Measurements from ENCODE around the gene MAPK10. TPM values are rescaled to one million over a fixed set of nuclear protein-coding genes. Genes with fewer than 3 reads are reported as not detected.

Gene MAPK10
- total RNA-seq, 1 experiment from 2014 or later = 5.2 TPM

DNA sequence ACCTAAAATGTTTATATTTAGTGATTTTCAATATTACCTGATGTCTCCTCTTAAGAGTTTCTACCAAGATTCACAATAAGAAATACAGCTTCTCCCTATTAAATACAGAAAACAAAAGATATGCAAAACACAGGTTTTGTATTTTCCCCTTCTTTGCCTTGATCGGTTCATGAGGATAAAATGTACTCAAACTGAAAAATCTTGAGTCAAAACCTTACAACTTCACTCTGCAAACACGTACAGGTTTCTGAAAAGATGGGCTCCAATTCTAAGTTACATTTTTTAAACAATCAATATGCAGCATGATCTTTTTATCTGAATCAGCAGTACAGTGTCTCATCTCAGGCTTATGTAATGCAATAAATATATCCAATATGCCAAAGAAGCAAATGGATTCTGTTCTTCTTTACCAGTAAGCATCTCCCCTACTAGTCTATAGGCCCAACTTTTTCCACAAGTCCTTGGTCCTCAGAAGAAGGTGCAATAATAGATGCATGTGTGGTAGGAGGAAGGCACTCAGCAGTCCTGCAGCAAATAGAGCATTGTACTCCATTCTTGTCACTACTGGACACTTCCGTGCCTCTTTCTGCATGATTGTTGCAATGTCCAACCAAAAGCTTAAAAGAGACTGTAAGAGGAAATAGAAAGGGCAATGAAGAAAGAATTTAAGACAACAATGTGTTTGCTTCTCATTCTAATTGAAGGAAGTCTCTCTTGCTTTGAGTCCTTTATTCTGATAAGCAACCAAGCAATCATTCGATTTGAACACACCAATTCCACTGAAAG lies 3.2 kb downstream of the MAPK10 start:
- ATAC-seq (no peak), DNase-seq (ENCODE audit: low spot score) (no peak)
- H3K9me3 Mint-ChIP-seq = no peaks in the 10 kb centered on the region
- no peak overlapping the region for H3K4me3 Mint-ChIP-seq
- ChIA-PET CTCF (no interaction called here), POLR2A (interaction anchor here (0.7 kb wide), 1 partner anchor 18 kb away, joined by 3 read pairs; no protein-coding TSS in a partner anchor)
- no peaks in the 10 kb centered on the region for H3K27me3 Mint-ChIP-seq (ENCODE audit: low read depth)
- no peak for TF ChIP-seq ZNF121 (CRISPR knock-in tag; IDR thresholded peaks at IDR 0.05)
- TF ChIP-seq NFE2L1 (CRISPR knock-in tag; IDR thresholded peaks at IDR 0.05) = no peak
- no peak for TF ChIP-seq ZNF671 (CRISPR knock-in tag; IDR thresholded peaks at IDR 0.05)
- no peak for TF ChIP-seq ZNF396 (CRISPR knock-in tag; IDR thresholded peaks at IDR 0.05; ENCODE audit: borderline replicate concordance)
- no peak overlapping the region for H3K27ac Mint-ChIP-seq
- H3K4me1 Mint-ChIP-seq = peaks cover 50% of the 10 kb centered on the region
- H3K36me3 Mint-ChIP-seq = no peaks in the 10 kb centered on the region

DNA sequence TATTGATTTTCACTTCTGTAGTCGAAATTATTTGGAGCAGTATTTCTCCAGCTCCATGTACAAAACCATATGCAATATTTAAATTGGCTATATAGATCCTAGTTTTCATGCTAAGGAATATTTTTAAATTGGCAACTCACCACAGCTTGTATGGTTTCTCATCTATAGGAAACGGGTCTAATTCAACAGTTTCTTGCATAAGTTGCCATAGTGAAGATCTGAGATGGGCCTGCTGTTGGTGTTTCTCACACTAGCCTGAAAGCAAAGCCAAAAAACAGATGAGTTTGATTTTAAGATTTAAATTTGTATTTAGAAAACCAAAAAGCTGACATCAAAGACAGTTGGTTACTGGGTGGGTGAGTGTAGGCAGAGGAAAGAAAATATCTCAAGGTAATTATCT lies 5.5 kb downstream of the MAPK10 start:
- no peaks in the 10 kb centered on the region for H3K9me3 Mint-ChIP-seq
- TF ChIP-seq, protein P1, sequence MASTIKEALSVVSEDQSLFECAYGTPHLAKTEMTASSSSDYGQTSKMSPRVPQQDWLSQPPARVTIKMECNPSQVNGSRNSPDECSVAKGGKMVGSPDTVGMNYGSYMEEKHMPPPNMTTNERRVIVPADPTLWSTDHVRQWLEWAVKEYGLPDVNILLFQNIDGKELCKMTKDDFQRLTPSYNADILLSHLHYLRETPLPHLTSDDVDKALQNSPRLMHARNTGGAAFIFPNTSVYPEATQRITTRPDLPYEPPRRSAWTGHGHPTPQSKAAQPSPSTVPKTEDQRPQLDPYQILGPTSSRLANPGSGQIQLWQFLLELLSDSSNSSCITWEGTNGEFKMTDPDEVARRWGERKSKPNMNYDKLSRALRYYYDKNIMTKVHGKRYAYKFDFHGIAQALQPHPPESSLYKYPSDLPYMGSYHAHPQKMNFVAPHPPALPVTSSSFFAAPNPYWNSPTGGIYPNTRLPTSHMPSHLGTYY (CRISPR knock-in tag; IDR thresholded peaks at IDR 0.05) = no peak
- TF ChIP-seq TEAD1 (CRISPR knock-in tag; IDR thresholded peaks at IDR 0.05) = no peak
- POLR2A ChIA-PET = no interaction called here

DNA sequence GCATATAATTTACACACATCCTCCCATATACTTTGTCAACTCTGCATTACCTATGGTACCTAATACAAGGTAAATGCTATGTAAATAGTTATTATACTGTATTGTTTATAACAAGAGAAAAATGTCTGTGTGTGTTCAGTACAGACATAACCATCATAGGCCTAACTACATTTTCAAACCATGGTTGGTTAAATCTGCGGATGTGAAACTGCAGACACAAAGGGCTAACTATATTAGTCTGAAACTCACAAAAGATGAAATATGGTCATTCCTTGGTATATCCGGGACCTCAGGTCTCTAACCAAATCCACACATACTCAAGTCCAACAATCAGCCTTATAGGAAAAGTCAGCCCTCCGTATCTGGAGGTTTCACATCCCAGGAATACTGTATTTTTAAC lies 13.5 kb downstream of the MAPK10 start:
- TF ChIP-seq, protein P2, sequence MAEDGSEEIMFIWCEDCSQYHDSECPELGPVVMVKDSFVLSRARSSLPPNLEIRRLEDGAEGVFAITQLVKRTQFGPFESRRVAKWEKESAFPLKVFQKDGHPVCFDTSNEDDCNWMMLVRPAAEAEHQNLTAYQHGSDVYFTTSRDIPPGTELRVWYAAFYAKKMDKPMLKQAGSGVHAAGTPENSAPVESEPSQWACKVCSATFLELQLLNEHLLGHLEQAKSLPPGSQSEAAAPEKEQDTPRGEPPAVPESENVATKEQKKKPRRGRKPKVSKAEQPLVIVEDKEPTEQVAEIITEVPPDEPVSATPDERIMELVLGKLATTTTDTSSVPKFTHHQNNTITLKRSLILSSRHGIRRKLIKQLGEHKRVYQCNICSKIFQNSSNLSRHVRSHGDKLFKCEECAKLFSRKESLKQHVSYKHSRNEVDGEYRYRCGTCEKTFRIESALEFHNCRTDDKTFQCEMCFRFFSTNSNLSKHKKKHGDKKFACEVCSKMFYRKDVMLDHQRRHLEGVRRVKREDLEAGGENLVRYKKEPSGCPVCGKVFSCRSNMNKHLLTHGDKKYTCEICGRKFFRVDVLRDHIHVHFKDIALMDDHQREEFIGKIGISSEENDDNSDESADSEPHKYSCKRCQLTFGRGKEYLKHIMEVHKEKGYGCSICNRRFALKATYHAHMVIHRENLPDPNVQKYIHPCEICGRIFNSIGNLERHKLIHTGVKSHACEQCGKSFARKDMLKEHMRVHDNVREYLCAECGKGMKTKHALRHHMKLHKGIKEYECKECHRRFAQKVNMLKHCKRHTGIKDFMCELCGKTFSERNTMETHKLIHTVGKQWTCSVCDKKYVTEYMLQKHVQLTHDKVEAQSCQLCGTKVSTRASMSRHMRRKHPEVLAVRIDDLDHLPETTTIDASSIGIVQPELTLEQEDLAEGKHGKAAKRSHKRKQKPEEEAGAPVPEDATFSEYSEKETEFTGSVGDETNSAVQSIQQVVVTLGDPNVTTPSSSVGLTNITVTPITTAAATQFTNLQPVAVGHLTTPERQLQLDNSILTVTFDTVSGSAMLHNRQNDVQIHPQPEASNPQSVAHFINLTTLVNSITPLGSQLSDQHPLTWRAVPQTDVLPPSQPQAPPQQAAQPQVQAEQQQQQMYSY (CRISPR knock-in tag; IDR thresholded peaks at IDR 0.05) = no peak
- TF ChIP-seq, protein P3, sequence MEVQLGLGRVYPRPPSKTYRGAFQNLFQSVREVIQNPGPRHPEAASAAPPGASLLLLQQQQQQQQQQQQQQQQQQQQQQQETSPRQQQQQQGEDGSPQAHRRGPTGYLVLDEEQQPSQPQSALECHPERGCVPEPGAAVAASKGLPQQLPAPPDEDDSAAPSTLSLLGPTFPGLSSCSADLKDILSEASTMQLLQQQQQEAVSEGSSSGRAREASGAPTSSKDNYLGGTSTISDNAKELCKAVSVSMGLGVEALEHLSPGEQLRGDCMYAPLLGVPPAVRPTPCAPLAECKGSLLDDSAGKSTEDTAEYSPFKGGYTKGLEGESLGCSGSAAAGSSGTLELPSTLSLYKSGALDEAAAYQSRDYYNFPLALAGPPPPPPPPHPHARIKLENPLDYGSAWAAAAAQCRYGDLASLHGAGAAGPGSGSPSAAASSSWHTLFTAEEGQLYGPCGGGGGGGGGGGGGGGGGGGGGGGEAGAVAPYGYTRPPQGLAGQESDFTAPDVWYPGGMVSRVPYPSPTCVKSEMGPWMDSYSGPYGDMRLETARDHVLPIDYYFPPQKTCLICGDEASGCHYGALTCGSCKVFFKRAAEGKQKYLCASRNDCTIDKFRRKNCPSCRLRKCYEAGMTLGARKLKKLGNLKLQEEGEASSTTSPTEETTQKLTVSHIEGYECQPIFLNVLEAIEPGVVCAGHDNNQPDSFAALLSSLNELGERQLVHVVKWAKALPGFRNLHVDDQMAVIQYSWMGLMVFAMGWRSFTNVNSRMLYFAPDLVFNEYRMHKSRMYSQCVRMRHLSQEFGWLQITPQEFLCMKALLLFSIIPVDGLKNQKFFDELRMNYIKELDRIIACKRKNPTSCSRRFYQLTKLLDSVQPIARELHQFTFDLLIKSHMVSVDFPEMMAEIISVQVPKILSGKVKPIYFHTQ (CRISPR knock-in tag; IDR thresholded peaks at IDR 0.05) = no peak
- TF ChIP-seq, protein P4, sequence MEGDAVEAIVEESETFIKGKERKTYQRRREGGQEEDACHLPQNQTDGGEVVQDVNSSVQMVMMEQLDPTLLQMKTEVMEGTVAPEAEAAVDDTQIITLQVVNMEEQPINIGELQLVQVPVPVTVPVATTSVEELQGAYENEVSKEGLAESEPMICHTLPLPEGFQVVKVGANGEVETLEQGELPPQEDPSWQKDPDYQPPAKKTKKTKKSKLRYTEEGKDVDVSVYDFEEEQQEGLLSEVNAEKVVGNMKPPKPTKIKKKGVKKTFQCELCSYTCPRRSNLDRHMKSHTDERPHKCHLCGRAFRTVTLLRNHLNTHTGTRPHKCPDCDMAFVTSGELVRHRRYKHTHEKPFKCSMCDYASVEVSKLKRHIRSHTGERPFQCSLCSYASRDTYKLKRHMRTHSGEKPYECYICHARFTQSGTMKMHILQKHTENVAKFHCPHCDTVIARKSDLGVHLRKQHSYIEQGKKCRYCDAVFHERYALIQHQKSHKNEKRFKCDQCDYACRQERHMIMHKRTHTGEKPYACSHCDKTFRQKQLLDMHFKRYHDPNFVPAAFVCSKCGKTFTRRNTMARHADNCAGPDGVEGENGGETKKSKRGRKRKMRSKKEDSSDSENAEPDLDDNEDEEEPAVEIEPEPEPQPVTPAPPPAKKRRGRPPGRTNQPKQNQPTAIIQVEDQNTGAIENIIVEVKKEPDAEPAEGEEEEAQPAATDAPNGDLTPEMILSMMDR (IDR thresholded peaks at IDR 0.05) = no peak
- TF ChIP-seq SMAD3 (CRISPR knock-in tag; IDR thresholded peaks at IDR 0.05; ENCODE audit: borderline replicate concordance) = no peak
- H3K36me3 Mint-ChIP-seq = no peaks in the 10 kb centered on the region
- H3K9me3 Mint-ChIP-seq = no peaks in the 10 kb centered on the region
- no peaks in the 10 kb centered on the region for H3K27me3 Mint-ChIP-seq (ENCODE audit: low read depth)
- CTCF ChIA-PET = no interaction called here
- peaks cover 15% of the 10 kb centered on the region for H3K4me1 Mint-ChIP-seq
- no peak overlapping the region for H3K27ac Mint-ChIP-seq
- DNase-seq (ENCODE audit: low spot score) = no peak
- no peak for ATAC-seq
- no peak overlapping the region for H3K4me3 Mint-ChIP-seq
- POLR2A ChIA-PET = no interaction called here

More for the DNA sequence above, 5.5 kb downstream of the MAPK10 start:
- no peaks in the 10 kb centered on the region for H3K27me3 Mint-ChIP-seq (ENCODE audit: low read depth)
- no peaks in the 10 kb centered on the region for H3K36me3 Mint-ChIP-seq
- H3K4me1 Mint-ChIP-seq = peaks cover 34% of the 10 kb centered on the region
- ATAC-seq (no peak), DNase-seq (ENCODE audit: low spot score) (no peak)
- CTCF ChIA-PET = no interaction called here
- H3K4me3 Mint-ChIP-seq = no peak overlapping the region
- no peak overlapping the region for H3K27ac Mint-ChIP-seq

Measured in WTC11 (cell line).